GM18505 (cell line): ENCODE measurements around the gene VMP1.
"Not testable (repeated sequence)": the region's sequence is repeated elsewhere in the genome, so short reads cannot be mapped to it uniquely, and the experiment has no call there.

Experiments
- ATAC-seq: cut with Tn5 transposase; IDR thresholded peaks from one replicate; pipeline ENCODE4 v1.9.1; 2021; ENCODE audit not compliant: unreplicated experiment
- POLR2A ChIP-seq: IDR thresholded peaks from 4 replicates; pipeline ENCODE4 v1.6.1; 2011; ENCODE audit warnings: borderline replicate concordance; ENCODE audit not compliant: insufficient read depth, insufficient read length; ENCODE audit errors: extremely low read depth

Gene VMP1

GRCh38 chr17:59786536-59787319, 79.3 kb downstream of the VMP1 start:
- peak; percentile 80 for ATAC-seq
- peak; percentile 46 for TF ChIP-seq POLR2A

GRCh38 chr17:59789849-59790248, 82.4 kb downstream of the VMP1 start:
- not testable (repeated sequence) for ATAC-seq

- not testable (repeated sequence) for ATAC-seq
Observed at GRCh38 chr17:59790418-59790817, 83.0 kb downstream of the VMP1 start.

- no peak for TF ChIP-seq POLR2A
- no peak for ATAC-seq
Observed at GRCh38 chr17:59790910-59791309, 83.5 kb downstream of the VMP1 start.

- no peak for ATAC-seq
- no peak for TF ChIP-seq POLR2A
Observed at GRCh38 chr17:59791603-59792457, 84.4 kb downstream of the VMP1 start.

GRCh38 chr17:59792458-59792823, 85.0 kb downstream of the VMP1 start:
- ATAC-seq, result not testable (repeated sequence)

GRCh38 chr17:59793205-59793604, 85.8 kb downstream of the VMP1 start:
- TF ChIP-seq POLR2A, result no peak
- ATAC-seq, result no peak

GRCh38 chr17:59796138-59796537, 88.7 kb downstream of the VMP1 start:
- ATAC-seq, result no peak
- no peak for TF ChIP-seq POLR2A

GRCh38 chr17:59796785-59797205, 89.3 kb downstream of the VMP1 start:
- no peak for ATAC-seq
- TF ChIP-seq POLR2A, result no peak

GRCh38 chr17:59798111-59798510, 90.7 kb downstream of the VMP1 start:
- no peak for TF ChIP-seq POLR2A
- no peak for ATAC-seq

GRCh38 chr17:59800530-59800942, 93.1 kb downstream of the VMP1 start:
- no peak for ATAC-seq
- TF ChIP-seq POLR2A, result no peak

- TF ChIP-seq POLR2A, result no peak
- ATAC-seq, result no peak
Observed at GRCh38 chr17:59802160-59802559, 94.7 kb downstream of the VMP1 start.

- no peak for TF ChIP-seq POLR2A
- ATAC-seq, result no peak
Observed at GRCh38 chr17:59804901-59805465, 97.5 kb downstream of the VMP1 start.

- not testable (repeated sequence) for ATAC-seq
Observed at GRCh38 chr17:59806322-59806721, 98.9 kb downstream of the VMP1 start.
